Measurements from ENCODE around the gene CD163L1.

DNA sequence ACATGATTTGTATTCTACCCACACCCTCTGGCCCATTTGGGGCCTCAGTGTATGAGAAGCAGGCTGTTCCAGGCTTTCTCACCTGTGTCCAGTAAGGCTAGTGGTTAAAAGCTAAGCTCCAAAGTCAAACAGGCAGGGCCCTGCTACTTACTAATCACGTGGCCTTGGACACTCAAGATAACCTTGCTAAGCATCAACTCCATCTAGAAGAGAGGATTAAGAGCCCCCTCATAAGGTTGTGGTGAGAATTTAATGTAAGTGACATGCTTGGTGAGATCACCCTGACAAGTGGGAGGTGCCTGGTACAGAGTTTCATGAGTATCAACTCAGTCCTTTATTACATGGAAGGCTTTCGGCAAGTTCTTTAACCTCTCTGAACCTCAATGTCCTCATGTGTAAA, 122.3 kb downstream of the CD163L1 start:
- TF ChIP-seq GTF2F1 (IDR thresholded peaks at IDR 0.05; ENCODE audit: borderline replicate concordance, low read depth, low read length), result no peak
- no peak for TF ChIP-seq CEBPB (IDR thresholded peaks at IDR 0.05; ENCODE audit: low read depth, low read length)
- TF ChIP-seq, protein P1, sequence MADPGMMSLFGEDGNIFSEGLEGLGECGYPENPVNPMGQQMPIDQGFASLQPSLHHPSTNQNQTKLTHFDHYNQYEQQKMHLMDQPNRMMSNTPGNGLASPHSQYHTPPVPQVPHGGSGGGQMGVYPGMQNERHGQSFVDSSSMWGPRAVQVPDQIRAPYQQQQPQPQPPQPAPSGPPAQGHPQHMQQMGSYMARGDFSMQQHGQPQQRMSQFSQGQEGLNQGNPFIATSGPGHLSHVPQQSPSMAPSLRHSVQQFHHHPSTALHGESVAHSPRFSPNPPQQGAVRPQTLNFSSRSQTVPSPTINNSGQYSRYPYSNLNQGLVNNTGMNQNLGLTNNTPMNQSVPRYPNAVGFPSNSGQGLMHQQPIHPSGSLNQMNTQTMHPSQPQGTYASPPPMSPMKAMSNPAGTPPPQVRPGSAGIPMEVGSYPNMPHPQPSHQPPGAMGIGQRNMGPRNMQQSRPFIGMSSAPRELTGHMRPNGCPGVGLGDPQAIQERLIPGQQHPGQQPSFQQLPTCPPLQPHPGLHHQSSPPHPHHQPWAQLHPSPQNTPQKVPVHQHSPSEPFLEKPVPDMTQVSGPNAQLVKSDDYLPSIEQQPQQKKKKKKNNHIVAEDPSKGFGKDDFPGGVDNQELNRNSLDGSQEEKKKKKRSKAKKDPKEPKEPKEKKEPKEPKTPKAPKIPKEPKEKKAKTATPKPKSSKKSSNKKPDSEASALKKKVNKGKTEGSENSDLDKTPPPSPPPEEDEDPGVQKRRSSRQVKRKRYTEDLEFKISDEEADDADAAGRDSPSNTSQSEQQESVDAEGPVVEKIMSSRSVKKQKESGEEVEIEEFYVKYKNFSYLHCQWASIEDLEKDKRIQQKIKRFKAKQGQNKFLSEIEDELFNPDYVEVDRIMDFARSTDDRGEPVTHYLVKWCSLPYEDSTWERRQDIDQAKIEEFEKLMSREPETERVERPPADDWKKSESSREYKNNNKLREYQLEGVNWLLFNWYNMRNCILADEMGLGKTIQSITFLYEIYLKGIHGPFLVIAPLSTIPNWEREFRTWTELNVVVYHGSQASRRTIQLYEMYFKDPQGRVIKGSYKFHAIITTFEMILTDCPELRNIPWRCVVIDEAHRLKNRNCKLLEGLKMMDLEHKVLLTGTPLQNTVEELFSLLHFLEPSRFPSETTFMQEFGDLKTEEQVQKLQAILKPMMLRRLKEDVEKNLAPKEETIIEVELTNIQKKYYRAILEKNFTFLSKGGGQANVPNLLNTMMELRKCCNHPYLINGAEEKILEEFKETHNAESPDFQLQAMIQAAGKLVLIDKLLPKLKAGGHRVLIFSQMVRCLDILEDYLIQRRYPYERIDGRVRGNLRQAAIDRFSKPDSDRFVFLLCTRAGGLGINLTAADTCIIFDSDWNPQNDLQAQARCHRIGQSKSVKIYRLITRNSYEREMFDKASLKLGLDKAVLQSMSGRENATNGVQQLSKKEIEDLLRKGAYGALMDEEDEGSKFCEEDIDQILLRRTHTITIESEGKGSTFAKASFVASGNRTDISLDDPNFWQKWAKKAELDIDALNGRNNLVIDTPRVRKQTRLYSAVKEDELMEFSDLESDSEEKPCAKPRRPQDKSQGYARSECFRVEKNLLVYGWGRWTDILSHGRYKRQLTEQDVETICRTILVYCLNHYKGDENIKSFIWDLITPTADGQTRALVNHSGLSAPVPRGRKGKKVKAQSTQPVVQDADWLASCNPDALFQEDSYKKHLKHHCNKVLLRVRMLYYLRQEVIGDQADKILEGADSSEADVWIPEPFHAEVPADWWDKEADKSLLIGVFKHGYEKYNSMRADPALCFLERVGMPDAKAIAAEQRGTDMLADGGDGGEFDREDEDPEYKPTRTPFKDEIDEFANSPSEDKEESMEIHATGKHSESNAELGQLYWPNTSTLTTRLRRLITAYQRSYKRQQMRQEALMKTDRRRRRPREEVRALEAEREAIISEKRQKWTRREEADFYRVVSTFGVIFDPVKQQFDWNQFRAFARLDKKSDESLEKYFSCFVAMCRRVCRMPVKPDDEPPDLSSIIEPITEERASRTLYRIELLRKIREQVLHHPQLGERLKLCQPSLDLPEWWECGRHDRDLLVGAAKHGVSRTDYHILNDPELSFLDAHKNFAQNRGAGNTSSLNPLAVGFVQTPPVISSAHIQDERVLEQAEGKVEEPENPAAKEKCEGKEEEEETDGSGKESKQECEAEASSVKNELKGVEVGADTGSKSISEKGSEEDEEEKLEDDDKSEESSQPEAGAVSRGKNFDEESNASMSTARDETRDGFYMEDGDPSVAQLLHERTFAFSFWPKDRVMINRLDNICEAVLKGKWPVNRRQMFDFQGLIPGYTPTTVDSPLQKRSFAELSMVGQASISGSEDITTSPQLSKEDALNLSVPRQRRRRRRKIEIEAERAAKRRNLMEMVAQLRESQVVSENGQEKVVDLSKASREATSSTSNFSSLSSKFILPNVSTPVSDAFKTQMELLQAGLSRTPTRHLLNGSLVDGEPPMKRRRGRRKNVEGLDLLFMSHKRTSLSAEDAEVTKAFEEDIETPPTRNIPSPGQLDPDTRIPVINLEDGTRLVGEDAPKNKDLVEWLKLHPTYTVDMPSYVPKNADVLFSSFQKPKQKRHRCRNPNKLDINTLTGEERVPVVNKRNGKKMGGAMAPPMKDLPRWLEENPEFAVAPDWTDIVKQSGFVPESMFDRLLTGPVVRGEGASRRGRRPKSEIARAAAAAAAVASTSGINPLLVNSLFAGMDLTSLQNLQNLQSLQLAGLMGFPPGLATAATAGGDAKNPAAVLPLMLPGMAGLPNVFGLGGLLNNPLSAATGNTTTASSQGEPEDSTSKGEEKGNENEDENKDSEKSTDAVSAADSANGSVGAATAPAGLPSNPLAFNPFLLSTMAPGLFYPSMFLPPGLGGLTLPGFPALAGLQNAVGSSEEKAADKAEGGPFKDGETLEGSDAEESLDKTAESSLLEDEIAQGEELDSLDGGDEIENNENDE (IDR thresholded peaks at IDR 0.05; ENCODE audit: insufficient replicate concordance, low read length), result no peak
- no peak for TF ChIP-seq POLR2AphosphoS5 (IDR thresholded peaks at IDR 0.05; ENCODE audit: low read depth, low read length)
